ENCODE measurements around the gene UBR1.

GRCh38 chr15:42955518-42955917 is 150.3 kb downstream of the UBR1 start:
- no peak for TF ChIP-seq POLR2A (IDR thresholded peaks at IDR 0.05; ENCODE audit: low read depth)
- TF ChIP-seq, protein P1, sequence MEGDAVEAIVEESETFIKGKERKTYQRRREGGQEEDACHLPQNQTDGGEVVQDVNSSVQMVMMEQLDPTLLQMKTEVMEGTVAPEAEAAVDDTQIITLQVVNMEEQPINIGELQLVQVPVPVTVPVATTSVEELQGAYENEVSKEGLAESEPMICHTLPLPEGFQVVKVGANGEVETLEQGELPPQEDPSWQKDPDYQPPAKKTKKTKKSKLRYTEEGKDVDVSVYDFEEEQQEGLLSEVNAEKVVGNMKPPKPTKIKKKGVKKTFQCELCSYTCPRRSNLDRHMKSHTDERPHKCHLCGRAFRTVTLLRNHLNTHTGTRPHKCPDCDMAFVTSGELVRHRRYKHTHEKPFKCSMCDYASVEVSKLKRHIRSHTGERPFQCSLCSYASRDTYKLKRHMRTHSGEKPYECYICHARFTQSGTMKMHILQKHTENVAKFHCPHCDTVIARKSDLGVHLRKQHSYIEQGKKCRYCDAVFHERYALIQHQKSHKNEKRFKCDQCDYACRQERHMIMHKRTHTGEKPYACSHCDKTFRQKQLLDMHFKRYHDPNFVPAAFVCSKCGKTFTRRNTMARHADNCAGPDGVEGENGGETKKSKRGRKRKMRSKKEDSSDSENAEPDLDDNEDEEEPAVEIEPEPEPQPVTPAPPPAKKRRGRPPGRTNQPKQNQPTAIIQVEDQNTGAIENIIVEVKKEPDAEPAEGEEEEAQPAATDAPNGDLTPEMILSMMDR (IDR thresholded peaks at IDR 0.05), result no peak
- no peak for TF ChIP-seq EP300 (IDR thresholded peaks at IDR 0.05)
- no peak for TF ChIP-seq POLR2AphosphoS5 (IDR thresholded peaks at IDR 0.05)
